ENCODE measurements around the gene ANKRD7.

- TF ChIP-seq, protein P1, sequence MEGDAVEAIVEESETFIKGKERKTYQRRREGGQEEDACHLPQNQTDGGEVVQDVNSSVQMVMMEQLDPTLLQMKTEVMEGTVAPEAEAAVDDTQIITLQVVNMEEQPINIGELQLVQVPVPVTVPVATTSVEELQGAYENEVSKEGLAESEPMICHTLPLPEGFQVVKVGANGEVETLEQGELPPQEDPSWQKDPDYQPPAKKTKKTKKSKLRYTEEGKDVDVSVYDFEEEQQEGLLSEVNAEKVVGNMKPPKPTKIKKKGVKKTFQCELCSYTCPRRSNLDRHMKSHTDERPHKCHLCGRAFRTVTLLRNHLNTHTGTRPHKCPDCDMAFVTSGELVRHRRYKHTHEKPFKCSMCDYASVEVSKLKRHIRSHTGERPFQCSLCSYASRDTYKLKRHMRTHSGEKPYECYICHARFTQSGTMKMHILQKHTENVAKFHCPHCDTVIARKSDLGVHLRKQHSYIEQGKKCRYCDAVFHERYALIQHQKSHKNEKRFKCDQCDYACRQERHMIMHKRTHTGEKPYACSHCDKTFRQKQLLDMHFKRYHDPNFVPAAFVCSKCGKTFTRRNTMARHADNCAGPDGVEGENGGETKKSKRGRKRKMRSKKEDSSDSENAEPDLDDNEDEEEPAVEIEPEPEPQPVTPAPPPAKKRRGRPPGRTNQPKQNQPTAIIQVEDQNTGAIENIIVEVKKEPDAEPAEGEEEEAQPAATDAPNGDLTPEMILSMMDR (IDR thresholded peaks at IDR 0.05) = no peak
- no peak for TF ChIP-seq POLR2A (IDR thresholded peaks at IDR 0.05)
- TF ChIP-seq POLR2AphosphoS5 (IDR thresholded peaks at IDR 0.05) = no peak
Observed at GRCh38 chr7:118259115-118259514, 34.6 kb downstream of the ANKRD7 start.
